ENCODE measurements around the gene SCYL2.
"Not testable (repeated sequence)": the region's sequence is repeated elsewhere in the genome, so short reads cannot be mapped to it uniquely, and the experiment has no call there.

DNA sequence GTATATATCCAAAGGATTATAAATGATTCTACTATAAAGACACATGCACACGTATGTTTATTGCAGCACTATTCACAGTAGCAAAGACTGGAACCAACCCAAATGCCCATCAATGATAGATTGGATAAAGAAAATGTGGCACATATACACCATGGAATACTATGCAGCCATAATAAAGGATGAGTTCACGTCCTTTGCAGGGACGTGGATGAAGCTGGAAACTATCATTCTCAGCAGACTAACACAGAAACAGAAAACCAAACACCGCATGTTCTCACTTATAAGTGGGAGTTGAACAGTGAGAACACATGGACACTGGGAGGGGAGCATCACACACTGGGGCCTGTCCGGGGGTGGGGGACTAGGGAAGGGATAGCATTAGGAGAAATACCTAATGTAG, 41.2 kb downstream of the SCYL2 start:
- not testable (repeated sequence) for TF ChIP-seq CTCF, EP300, POLR2A (IDR thresholded peaks at IDR 0.05)
